ENCODE measurements around the gene HOXB3. TPM values are rescaled to one million over a fixed set of nuclear protein-coding genes. Genes with fewer than 3 reads are reported as not detected.

HOXB3 gene
- total RNA-seq, 4 donors from 2014 or later: 25.7 to 57.1 (median 34.9) TPM

DNA sequence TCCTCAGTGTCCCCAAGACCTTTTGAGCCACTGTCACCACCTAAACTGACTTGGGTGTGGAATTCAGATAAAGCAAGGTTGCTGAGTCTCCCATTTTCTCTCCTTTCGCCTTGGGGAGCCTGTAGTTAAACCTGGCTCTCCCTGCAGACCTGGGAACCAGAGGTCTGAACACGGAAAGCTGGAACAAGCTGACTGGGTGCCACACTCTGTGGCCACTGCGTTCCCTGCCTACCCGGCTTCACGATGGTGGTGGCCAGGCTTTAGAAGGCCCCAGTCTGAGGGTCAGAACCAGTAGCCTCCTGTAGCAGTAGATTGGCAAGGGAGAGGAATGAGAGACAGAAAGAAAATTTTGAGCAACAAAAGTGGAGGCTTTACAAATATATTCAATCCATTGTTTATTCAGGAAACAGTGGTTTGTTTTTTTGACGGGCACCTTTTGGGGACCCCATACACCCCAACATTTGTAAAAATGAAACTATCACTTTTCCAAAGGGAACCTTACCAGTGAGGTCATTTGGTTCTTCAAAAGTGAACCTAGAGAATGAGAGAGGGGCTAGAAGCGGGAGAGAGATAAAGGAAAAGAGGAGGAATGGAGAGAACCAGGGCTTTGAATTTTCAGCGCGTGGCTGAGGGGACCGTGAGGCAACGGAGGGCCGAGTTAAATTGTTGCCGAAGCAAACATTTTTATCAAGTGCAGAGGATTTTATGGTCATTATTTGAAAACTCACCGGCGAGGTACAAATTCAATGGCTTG lies 26.9 kb upstream of the HOXB3 start:
- 33% methylated on average over 10 to 15 of the region's 15 CpGs for WGBS, 2 donors (ENCODE audit: low coverage in 1 of 2)
- Histone ChIP-seq H3K27me3 (peaks cover 100% of the 10 kb centered on the region), H3K4me1 (peaks cover 0 to 84% (median 63%) of the 10 kb centered on the region in 4 donors), H3K9me3 (no peaks in the 10 kb centered on the region), H3K4me3 (no peak overlapping the region), H3K27ac (peak overlapping the region in 1 of 4 donors; percentile 11), H3K36me3 (no peaks in the 10 kb centered on the region)
- TF ChIP-seq POLR2A (IDR thresholded peaks at IDR 0.05) (no peak), POLR2AphosphoS5 (IDR thresholded peaks at IDR 0.05) (no peak), EP300 (IDR thresholded peaks at IDR 0.05; ENCODE audit: low read depth) (no peak)
- TF ChIP-seq, protein P1, sequence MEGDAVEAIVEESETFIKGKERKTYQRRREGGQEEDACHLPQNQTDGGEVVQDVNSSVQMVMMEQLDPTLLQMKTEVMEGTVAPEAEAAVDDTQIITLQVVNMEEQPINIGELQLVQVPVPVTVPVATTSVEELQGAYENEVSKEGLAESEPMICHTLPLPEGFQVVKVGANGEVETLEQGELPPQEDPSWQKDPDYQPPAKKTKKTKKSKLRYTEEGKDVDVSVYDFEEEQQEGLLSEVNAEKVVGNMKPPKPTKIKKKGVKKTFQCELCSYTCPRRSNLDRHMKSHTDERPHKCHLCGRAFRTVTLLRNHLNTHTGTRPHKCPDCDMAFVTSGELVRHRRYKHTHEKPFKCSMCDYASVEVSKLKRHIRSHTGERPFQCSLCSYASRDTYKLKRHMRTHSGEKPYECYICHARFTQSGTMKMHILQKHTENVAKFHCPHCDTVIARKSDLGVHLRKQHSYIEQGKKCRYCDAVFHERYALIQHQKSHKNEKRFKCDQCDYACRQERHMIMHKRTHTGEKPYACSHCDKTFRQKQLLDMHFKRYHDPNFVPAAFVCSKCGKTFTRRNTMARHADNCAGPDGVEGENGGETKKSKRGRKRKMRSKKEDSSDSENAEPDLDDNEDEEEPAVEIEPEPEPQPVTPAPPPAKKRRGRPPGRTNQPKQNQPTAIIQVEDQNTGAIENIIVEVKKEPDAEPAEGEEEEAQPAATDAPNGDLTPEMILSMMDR (IDR thresholded peaks at IDR 0.05): no peak
- intact Hi-C loops (cut with DNase I; ENCODE audit: low total_unique reads): loop anchor here (5.0 kb wide), 1 partner anchor 280 kb away; no protein-coding TSS in a partner anchor
- no peak for DNase-seq
- in situ Hi-C loops (cut with MboI; ENCODE audit: low pct_ligation_motif_present in 1 of 4, low pct_unique_long_range_greater_than_20kb in 1 of 4, low sequenced_read_pairs in 3 of 4): no loop called here

DNA sequence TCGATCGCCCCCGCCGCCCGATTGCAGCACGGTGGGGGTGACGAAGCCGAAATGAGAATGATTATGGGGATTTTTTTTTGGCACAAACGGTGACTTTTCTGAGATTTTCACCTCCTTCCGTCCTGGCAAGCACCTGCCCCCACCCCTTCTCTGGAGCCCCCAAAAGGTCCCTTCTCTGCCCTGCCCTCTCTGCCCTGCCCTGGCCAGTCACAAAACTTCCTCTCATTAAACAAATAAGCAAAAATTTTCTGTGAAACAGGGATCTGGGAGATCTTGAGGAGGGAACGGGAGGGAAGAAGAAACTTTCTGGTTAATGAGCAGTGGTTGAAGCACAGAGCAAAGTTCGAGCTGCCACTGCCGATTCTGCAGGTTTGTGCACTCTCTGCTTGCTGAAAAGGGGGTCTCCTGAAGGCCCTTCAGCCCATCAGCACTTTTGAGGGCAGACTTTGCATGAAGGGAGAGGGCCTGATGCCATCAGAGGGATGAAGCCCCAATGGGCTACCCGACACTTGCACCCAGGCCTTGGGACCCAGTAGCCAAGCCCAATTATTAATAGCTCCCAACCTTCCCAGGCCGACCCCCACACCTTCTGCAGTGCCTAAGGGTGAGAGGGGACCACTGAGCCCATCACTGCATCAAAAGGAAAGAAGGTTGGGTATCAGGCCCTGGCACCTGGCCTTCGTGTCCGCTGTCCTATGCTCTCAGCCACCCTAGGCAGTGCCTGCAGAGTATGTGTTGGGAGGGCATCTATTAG lies 26.1 kb upstream of the HOXB3 start:
- H3K36me3 ChIP-seq: no peaks in the 10 kb centered on the region
- intact Hi-C loops (cut with DNase I; ENCODE audit: low total_unique reads) (loop anchor here (5.0 kb wide), 1 partner anchor 279 kb away; no protein-coding TSS in a partner anchor), in situ Hi-C loops (cut with MboI; ENCODE audit: low pct_ligation_motif_present in 1 of 4, low pct_unique_long_range_greater_than_20kb in 1 of 4, low sequenced_read_pairs in 3 of 4) (no loop called here)
- no peaks in the 10 kb centered on the region for H3K9me3 ChIP-seq
- DNase-seq: no peak
- 6 to 31% methylated on average over 3 to 16 of the region's 17 CpGs for WGBS, 2 donors (ENCODE audit: low coverage in 1 of 2)
- peaks cover 0 to 85% (median 63%) of the 10 kb centered on the region in 4 donors for H3K4me1 ChIP-seq
- no peak overlapping the region for H3K4me3 ChIP-seq
- peak overlapping the region in 2 of 4 donors; percentile 26 to 91 for H3K27ac ChIP-seq
- TF ChIP-seq EP300 (IDR thresholded peaks at IDR 0.05; ENCODE audit: low read depth) (no peak), POLR2A (IDR thresholded peaks at IDR 0.05) (no peak), POLR2AphosphoS5 (IDR thresholded peaks at IDR 0.05) (no peak)
- TF ChIP-seq, protein P1 (IDR thresholded peaks at IDR 0.05): no peak
- H3K27me3 ChIP-seq: peaks cover 100% of the 10 kb centered on the region

DNA sequence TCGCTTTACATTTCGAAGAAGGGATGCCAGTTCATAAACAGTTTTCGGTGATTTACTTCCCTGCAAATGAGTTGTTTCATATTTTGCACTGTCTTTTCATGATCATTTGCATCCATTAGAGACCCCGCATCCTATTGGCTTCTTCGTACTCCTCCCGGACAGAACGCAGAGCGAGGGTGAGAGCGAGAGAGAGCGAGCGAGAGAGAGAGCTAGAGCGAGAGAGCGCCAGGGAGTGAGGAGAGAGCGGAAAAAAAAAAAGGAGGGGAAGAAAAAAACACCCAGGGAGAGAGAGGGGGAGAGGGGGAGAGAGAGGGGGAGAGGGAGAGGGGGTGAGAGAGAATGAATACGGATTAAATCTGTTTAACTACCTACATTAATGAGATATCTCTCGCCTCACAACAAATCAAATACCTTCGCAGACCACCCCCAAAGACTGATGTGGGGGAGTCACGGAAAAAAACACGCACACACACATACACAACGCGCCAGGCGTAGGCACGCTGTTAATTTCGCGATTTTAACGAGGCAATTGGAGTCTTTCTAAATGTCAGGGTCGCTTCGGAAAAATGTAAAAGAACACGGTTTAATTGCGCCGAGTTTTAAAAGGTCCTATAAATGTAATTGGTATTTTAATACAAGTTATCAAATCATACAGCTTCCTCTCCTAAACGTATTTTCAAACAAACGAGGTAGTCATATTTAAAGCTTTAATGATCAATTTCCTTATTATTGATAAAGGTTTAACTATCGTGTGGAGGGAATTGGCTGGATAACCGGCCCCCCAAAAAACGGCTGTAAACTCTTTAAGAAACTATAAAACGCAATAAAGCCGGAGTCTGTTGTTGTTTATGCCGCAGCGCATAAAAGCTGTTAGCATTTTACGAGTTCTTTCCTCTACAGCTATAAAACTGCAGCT lies 25.3 kb upstream of the HOXB3 start, which contains the start of gene HOXB8:
HOXB8 (minus strand) TSS at position 246 of the 916 bp plus-strand sequence. CDS start 588 bp downstream, outside the sequence.
- intact Hi-C loops (cut with DNase I; ENCODE audit: low total_unique reads): loop anchor here (5.0 kb wide), 1 partner anchor 278 kb away; no protein-coding TSS in a partner anchor
- Histone ChIP-seq H3K27me3 (peaks cover 93% of the 10 kb centered on the region), H3K27ac (peak within 1 kb of the TSS; percentile 90 to 94 (median 92)), H3K4me3 (peak within 1 kb of the TSS in 3 of 4 donors; percentile 62 to 75 (median 70)), H3K9me3 (no peaks in the 10 kb centered on the region), H3K36me3 (no peaks in the 10 kb centered on the region), H3K4me1 (peaks cover 0 to 77% (median 59%) of the 10 kb centered on the region in 4 donors)
- TF ChIP-seq, protein P1 (IDR thresholded peaks at IDR 0.05): no peak
- TF ChIP-seq POLR2AphosphoS5 (IDR thresholded peaks at IDR 0.05): peak in 1 of 3 donors; percentile 10
- no peak for TF ChIP-seq POLR2A (IDR thresholded peaks at IDR 0.05)
- in situ Hi-C loops (cut with MboI; ENCODE audit: low pct_ligation_motif_present in 1 of 4, low pct_unique_long_range_greater_than_20kb in 1 of 4, low sequenced_read_pairs in 3 of 4): no loop called here
- 15 to 23% methylated on average over 30 to 41 of the region's 41 CpGs for WGBS, 2 donors (ENCODE audit: low coverage in 1 of 2)
- no peak for DNase-seq

Data from transverse colon (tissue), 4 donors.